Measurements from ENCODE around the gene TTC28.
"Not testable (repeated sequence)": the region's sequence is repeated elsewhere in the genome, so short reads cannot be mapped to it uniquely, and the experiment has no call there.

Gene TTC28

DNA sequence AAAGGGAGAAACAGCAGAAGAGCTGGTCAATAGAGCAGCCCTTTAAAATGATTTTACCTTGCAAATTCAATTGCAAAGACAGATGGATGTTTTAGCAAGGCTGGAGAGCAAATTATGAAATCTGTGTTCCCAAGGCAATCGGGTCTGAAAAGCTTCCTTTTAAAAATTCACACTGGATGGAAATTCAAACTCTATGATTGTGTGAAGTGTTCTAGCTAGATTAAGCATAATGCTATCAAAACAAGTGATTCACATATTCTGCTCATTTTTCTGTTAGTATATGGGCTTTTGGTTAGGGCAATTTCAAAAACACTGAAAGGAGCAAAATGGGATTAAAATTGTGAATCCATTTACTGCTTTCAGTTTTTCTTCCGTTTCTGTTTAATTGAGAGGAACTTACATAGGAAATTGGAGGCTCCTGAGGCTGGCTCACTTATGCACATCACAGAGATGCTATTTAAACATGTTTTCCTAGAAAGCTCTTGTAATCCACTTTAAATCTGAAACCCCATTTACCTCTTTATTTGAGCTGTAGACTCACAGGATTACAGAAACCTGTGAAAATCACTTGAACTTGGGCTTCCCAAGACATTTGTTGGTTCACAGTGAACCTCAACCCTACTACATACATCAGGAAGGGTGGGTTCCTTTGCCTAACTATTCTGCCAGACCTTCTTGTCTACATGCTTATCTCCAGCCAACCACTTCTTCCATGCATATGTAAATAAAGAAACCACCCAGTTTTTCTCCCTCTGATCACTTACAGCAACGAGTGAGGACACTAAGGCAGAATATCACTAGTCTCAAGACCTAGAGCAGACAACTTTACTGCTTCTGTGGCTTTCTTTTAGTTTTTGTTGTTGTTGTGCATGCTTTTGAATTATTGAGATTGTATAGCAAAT lies 558.7 kb downstream of the TTC28 start:
- DNase-seq = no peak

DNA sequence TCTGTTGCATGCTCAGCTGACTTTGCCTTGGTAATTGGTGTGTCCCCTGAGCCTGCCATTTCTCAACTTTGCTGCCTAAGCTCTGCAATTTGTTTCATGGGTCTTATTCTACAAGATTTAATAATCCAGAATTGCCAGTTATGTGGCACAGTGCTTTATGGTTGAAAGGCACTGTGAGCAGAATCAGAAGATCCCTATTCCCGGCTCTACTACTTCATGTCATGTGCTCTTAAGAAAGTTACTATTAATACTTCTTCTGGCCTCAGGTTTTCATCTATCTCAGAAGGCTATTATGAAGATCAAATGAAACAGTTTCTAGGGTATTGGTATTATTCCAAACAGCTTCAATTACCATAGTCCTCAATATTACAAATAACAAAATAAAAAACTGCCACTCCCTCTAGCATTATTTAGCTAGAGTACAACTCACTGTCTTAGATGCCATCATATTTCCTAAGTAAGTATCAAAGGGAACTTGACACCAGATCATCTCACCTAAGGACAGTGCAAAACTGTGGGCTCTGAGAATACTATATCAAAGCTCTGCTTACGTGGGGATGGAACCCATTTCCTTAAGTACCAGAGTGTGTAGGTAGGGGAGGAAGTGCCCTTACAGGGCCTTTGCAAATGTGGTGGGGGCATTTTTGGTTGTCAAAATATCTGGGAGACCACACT lies 560.5 kb downstream of the TTC28 start:
- DNase-seq = no peak

DNA sequence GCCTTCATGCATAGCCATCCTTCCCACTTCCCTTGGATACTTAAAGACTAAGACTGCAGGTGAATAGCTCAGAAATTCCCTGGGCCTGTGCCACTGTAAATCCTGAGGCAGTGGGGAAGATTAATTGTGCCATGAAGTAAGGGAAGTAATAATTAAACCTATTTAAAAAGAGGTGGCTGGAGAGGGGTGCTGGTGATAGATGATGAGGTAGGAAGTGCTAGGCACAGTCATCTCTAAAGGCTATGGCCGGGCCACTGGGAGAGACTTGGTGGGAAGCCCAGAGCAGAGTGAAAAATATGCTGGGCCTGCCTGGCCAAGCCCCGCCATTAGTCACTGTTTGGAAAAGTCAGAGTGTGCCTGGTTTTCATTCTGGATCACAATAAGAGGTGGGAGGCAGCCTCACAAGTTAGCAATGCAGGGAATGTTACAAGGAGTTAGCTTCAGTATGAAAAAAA lies 563.4 kb downstream of the TTC28 start:
- no peak for DNase-seq

GRCh38 chr22:28115426-28115825 lies 564.2 kb downstream of the TTC28 start:
- DNase-seq = no peak

DNA sequence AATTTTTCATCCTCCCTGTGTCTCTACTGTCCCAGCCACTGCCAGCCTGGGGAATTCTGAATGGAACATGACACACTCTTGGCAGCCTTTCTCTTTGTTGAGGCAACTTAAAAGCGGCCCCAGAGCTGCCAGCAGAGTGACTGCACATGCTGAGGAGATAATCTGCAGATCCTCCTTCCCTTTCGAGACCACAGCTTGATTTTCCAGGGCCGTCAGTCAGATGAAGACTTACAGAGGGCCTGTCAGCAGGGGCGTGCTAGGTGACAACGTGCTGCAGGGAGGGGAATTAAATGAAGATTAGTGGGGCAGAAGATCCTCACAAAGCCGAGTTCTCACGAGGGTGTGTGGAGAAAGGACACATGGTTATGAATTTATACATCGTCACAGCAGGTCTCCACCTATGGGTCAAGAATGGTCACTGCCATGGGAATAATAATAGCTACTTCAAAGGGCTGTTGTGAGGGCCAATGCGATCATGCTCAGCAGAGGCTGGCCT lies 567.0 kb downstream of the TTC28 start:
- DNase-seq = no peak

GRCh38 chr22:28112190-28112544 lies 567.5 kb downstream of the TTC28 start:
- no peak for DNase-seq

- no peak for DNase-seq
These were observed 568.0 kb downstream of the TTC28 start for GRCh38 chr22:28111501-28112189.

DNA sequence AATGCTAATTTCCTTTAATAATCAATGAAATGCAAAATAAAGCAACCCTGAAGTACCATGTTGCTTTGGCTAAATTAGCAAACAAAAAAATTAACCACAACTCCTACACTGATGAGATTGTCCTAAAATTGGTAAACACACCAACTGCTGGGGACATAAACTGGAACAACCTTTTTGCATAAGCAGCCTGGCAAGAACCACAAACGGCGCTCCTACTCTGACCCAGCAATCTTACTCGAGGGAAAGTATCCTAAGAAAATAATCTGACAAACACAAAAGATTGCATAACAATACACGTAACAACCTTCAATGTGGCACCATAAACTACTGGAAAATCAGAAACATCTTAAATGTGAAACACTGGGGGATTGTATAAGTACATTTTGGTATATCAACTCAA lies 570.8 kb downstream of the TTC28 start:
- no peak for DNase-seq

- no peak for DNase-seq
These were observed 573.0 kb downstream of the TTC28 start for GRCh38 chr22:28106617-28107016.

- DNase-seq = no peak
These were observed 573.7 kb downstream of the TTC28 start for GRCh38 chr22:28105988-28106387.

GRCh38 chr22:28105413-28105812 lies 574.2 kb downstream of the TTC28 start:
- DNase-seq = no peak

DNA sequence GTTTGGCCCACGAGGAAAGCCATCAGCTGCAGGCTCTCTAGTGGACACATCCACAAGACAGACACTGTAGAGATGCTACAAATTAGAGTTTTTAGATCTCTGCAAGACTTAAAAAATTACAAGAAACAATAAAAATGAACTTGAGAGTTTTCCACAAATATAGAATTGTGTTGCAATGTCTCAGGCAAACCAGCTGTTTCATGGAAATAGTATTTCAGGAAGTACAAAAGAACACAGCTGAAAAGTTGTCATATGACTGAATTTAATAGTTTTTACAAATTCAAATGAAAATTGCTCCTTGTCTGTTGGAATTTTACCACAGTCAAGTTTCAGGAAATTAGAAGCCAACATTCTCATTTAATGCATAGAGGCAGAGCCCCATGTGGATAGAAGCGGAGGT lies 576.0 kb downstream of the TTC28 start:
- DNase-seq = no peak

GRCh38 chr22:28102151-28102812 lies 577.4 kb downstream of the TTC28 start:
- DNase-seq = no peak

DNA sequence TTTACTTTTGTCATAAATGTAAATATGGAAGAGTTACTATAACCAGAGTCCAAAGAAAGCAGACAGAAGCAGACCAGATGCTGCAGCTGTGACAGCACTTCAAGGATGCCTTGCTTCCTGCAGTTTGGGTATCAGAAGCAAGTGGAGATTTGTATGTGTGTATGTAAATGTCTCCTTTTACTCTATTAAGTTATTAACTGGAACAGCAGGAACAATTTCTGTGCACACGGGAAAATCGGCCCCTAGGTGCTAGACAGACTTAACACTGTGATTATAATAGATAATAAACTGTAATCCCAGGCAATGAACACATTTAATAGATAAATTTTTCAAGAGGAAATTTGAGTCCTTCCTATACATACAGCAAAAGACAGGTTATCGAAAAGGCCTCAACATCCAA lies 582.0 kb downstream of the TTC28 start:
- no peak for DNase-seq

DNA sequence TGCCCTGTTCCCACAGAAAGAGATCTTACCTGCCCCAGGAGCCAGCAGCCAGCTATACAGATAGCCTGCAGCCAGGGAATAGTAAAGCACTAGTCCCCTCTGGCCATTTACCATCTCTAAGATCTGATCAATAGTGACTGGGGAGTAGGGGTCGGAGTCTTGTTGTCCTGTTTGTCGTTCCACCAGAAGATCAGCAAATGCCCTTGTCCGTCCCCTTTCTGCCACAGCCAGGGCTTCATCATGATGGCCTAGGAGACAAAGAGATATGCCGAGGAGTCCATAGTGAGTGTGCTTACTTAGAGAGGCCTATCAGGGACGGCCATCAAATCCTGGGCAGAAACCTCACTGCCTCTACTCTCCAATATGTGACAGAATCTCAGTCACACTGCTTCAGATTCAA lies 583.5 kb downstream of the TTC28 start:
- no peak for DNase-seq

GRCh38 chr22:28095316-28096095 lies 584.1 kb downstream of the TTC28 start:
- no peak for DNase-seq

- no peak for DNase-seq
These were observed 584.9 kb downstream of the TTC28 start for GRCh38 chr22:28094771-28095170.

- no peak for DNase-seq
These were observed 585.9 kb downstream of the TTC28 start for GRCh38 chr22:28093711-28094110.

GRCh38 chr22:28091486-28091885 lies 588.2 kb downstream of the TTC28 start:
- DNase-seq = no peak

GRCh38 chr22:28089541-28089940 lies 590.1 kb downstream of the TTC28 start:
- DNase-seq = not testable (repeated sequence)

GRCh38 chr22:28077166-28077565 lies 602.5 kb downstream of the TTC28 start:
- DNase-seq = no peak

DNA sequence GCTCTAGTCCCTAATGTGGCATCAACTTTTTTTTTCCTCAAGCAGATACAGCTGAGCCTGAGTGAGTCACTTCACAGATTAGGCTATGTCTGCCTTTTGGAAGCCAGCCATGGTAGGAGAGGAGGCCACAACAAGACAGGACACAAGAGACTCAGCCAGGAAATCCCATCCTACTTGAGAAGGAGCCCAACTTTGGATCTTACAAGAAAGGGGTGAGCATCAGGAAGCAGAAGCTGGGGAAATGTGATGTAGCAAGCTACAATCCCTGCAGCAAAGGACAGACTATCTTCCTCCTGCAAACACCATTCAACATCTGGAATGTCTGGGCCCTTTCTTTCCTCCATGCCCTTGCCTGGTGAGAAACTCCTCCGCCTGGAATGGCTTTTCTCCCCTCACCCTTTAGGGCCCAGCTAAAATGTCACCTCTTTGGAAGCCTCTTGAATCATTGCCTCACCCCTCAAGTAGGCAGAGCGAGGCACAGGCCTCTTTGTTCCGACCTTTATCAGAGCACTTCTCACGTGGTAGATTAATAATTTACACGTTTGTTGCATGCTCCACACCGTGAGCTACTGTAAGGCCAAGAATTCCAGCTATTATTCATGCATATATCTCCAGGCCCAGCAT lies 604.2 kb downstream of the TTC28 start:
- DNase-seq = no peak
